ENCODE measurements around the gene COL1A1.

Gene COL1A1

DNA sequence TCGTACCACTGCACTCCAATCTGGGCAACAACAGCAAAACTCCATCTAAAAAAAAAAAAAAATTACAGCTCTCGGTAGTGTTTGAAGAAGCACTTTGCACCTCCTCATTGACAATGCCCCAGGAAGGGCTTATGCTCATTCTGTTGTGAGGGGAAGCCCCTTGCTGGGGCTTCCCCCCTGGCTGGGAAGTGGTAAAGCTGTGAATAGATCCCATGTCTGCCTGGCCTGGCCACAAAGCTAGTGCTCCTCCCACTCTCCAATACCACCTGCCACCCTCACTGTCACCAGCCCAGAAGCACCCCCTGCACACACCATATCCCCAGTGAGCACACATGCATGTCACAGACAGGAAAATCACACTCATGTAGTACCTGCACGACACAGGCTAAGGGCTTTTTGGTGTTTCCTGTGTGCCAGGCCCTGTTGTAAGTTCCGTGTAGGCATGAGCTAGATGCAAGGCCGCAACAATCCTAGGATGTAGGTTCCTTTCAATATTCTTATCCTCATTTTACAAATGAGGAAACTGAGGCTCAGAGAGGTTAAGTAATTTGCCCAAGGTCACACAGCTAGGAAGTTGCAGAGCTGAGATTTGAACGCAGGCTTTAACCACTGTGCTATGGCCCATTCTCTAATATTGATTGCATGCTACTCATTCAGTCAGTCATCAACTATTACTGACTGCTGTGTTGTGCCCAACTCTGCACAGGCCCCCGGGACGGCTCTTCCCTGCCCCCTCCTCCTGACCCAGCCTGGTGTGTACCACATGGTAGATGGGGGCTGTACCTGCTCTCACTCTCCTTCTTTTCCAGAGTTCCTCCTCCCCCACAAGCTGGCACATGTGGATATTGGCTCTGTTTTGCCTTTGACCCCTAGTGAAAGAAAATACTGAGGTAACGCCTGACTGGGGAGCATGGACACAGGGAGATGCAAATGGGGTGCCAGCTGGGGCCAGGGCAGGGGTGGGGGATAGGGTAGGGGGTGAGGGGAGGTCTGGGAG, 11.9 kb upstream of the COL1A1 start:
- no peak for DNase-seq

DNA sequence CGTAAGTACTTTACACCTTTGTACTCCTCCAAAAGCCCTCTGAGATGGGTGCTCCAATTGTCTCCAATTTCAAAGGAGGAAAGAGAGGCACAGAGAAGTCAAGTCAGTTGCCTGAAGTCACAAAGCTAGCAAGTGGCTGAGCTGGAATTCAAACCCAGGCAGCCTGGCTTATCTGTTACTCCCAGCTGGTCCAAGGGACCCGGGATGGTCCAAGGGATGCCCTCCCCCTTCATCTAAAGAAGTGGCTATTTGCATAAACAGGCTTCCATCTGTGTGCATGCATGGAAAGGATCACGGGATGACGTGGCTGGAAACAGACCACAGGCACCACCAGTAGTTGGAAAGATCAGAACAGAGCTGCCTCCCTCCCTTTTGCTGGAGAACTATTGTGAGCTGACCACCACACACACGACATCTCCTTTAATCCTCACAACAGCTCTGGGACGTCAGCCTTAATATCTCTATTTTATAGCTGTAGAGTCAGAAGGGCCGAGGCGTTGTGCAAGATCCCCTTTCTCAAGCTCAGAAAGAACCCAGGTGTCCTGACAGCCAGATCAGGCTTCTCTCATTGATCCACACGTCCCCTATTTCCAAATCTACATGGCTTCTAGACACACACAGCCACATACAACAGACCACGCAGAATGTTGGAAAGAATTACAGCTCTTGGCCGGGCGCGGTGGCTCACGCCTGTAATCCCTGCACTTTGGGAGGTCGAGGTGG, 10.9 kb upstream of the COL1A1 start:
- no peak for DNase-seq

DNA sequence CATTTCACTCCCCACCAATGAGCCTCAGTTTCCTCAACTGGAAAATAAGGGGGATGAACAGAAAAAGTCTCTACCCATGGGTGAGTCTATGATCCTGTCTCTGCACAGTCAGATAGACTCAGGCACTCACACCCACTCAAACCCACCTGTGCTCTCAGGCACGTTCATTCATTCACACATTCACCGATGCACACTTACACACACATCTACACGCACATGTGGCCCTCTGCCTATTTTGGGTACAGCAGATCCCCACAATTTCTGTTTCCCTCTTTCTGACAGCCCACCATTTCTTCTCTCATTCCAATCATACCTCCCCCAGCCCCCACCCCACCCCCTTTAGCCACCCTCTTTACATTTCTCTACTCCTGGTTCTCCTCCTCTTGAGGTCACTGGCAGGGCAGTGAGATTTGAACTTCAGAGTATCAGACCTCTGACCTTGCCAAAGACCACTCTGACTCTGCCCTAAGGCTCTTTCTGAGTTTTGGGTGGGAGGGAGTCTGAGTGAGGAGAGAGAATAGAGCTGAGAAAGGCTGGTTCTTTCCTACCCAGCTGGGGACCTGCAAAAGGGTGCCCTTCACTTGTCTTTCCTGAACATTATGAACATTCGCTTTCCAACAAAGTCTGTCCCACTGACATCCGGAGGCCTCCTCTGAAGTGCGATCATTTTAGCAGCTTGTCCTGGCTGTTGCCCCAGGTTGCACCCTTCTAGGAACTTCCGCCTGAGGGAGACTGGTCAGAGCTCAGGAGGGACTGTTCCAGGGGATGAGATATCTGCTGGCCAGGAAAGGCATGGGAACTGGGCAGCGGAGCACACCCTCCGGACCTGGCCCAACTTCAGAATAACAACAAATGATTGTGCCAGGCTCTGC, 10.1 kb upstream of the COL1A1 start:
- no peak for DNase-seq

DNA sequence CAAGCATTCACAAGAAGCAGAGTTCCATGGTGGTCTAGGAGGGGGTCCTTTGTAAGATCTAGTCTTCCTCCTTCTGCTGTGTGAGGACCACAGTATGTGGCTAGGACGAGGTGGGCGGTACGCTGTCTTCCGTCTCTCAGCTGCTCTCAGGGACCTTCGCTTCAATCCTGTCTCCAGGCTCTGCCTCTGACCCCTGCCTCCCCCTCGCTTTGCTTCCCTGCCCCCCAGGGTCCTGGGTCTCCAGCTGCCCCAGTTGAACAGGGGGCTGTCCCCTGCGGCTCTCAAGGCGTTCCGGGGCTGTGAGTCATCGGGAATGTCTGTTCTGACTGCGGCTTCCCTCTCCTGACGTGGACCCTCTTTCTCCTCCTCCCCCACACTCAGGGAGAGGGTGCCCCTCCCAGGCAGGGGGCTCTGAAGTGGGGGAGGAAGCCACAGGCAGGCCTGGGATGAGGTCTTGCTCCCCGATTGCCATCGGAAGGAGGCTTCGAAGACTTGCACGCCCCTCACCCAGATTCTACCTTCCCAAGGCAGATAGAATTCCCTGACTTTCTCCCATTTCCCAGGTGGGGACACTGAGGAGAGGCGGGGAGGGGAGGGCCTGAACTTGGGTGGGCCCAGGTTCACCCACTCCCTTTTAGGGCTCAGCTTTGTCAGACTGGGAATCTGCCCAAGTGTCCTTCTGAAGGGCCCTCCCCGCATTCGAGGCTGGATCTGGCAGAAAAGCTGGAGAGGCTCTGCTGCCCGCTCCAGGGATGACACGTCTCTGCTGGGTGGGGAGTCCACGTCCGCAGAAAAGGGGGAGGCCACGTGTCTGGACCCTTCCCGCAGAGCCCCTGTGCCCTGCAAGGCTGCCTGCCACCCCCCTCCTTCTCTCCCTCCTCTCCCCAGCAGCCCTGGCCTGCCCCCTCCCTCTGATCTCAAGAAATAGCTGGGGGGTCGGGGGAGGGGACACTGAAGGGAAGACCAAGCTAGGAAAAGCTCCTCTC, 9.1 kb upstream of the COL1A1 start:
- no peak for DNase-seq

DNA sequence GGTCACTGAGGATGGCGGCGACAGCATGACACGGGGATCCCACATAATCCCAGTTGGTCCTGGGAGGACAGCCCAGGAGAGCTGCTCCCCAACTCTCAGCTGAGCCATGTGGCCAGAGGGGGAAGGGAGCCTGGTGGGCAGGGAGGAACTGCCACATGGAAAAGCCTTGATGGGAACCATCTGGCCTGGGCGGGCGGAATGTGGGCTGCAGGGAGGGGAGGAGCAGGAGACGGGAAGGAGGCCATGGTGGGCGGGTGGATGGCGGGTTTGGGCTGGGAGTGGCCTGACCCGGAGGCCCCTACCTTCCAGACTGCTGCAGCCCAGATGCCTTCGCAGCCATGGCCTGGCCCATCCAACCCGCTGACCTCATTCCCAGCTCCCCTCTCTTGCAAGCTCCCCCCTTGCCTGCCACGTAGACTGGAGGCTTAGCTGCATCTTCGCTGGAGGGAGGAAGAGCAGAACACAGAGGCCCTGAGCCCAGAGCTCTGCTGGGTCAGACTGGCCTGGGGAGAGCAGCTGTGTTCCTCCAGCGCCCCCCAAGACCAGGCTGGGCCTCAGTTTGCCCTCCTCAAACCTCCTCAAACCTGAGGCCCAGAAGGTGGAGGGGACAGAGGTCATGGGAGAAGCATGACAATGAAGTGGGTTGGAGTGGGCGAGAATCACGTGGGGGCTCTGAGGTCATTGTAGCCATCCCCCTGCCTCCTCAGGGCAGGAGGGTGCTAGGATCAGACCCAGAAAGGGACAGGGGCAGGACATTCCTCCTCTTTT, 8.2 kb upstream of the COL1A1 start:
- DNase-seq: no peak

DNA sequence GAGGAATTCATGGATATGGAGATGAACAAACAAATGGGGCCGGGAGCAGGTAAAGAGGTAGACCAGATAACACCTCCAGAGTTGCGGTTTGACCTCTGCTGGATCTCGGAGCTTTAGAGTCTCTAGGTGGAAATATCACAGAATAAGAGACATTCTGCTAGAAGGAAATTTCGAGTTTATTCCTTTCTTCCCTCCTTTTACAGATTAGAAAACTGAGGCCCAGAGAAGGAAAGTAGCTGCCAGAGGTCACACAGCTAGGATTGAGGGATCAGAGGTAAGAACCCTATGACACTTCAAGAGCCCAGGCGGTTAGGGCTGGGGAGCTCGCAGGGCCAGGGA, 7.7 kb upstream of the COL1A1 start:
- no peak for DNase-seq

DNA sequence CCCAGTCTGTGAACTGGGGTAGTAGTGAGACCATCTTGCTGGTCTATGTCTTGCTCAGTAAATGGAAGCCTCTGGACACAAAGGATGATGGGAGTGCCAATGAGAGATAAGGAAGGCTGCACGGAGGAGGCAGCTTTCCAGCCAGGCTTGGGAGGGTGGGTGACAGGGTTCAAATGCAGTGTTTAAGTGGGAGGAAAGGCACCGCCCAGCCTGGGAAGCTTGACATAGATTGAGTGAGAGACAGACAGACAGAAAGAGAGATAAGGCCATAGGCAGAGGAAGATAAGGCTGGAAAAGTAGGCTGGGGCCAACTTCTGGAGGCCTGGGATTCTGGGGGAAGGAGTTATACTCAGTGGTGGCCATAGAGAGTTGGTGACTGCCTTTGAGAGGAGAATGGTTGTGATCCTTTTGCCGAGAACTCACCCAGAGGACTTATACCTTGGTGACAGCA, 7.2 kb upstream of the COL1A1 start:
- DNase-seq: no peak

DNA sequence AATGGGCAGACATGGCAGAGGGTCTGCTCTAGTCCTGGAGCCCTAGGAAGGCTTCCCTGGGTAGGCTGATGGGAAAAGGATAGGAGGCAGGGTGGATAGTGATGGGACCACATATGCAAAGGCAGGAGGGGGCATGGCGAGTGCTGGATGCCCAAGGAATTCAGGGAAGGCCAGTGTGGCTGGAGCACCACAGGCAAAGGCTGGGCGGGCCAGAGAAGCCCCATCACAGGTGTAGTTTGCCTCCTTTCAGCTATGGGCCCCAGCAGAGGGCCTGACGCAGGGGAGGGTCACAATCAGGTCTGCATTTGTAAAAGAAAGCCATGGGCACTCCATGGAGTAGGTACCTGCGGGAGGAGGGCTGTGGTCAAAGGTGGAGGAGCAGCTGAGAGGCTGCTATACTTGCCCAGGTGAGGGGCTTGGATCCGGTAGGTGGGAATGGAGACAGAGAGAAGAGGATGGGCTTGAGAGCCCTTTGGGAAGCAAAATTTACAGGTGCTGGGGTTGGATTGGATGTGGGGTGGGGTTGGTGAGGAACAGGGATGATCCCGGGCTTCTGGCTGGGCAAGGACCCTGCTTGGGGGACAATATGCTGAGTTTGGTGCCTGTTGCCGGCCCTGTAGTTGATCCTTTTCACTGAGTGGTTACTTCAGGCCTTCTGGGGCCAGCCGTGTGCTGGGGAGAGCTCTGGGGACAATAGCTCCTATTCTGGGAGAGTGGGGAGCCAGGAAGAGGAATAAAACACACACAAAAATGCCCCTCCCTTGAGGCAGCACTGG, 6.5 kb upstream of the COL1A1 start:
- no peak for DNase-seq

DNA sequence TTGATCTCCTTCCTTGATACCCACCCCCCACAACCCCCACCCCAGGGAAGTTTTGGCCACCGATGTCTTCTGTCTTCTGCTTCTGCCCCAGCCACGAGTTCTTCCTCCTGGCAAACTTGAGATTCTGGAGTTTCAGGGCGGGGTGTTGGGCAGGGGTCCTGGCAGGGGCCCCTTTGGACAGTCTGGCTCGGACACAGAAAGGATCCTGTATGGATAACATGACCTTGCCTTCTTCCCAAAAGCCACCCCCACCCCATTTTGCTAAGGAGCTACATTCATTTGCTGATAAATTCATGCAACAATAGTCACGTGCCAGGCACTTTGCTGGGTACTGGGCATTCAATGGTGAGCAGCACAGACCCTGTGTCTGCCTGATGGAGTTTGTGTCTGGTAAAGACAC, 5.9 kb upstream of the COL1A1 start:
- DNase-seq: no peak

DNA sequence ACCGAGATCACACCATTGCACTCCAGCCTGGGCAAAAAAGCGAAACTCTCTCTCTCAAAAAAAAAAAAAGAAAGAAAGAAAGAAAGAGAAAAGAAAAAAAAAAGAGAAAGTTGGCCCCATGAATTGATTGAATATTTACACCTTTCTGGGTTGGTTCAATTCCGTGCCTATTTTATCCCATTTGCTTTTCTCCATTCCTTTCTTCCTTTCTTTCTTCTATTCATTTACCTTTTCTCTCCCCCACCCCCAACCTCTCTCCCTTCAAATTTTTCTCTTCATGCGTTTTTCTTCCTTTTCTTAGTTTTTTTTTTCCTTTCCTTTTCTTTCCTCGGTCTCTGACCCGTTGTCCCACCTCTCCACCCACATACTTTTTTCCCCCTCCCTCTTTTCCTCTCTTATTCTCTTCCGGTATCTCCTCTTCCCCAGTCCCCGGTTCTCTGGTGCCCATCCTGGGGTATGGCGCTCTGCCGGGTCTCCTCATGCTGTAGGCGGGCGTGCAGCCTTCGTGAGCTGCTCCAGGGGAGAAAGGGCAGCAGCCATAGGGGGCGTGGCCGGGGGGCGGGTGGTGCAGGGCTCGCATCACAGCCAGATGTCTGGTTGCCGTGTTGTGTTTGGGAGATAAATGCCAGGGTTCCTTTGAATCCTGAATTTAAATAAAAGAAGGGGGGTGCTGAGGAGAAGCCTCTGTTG, 5.3 kb upstream of the COL1A1 start:
- DNase-seq: no peak

DNA sequence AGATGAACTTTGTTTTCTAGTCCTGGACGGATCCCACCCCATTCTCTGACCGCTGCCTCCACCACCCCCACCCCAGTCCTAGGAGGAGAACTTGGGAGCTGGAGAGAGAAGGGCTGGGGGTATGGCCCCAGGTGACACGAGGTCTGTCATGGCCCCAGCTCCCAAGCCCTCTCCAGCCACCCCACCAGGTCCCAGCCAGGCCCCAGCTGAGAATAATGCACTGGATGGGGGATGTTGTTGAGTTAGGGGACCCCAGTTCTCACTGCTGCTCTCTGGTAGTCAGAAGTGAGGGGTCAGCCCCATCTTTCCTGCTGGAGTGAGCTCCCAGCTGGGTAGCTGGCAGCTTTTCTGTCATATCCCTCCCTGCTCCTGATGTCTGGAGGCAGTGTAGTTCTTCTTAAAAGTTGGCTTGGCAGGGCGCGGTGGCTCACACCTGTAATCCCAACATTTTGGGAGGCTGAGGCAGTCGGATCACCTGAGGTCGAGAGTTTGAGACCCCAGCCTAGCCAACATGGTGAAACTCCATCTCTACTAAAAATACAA, 4.6 kb upstream of the COL1A1 start:
- no peak for DNase-seq

DNA sequence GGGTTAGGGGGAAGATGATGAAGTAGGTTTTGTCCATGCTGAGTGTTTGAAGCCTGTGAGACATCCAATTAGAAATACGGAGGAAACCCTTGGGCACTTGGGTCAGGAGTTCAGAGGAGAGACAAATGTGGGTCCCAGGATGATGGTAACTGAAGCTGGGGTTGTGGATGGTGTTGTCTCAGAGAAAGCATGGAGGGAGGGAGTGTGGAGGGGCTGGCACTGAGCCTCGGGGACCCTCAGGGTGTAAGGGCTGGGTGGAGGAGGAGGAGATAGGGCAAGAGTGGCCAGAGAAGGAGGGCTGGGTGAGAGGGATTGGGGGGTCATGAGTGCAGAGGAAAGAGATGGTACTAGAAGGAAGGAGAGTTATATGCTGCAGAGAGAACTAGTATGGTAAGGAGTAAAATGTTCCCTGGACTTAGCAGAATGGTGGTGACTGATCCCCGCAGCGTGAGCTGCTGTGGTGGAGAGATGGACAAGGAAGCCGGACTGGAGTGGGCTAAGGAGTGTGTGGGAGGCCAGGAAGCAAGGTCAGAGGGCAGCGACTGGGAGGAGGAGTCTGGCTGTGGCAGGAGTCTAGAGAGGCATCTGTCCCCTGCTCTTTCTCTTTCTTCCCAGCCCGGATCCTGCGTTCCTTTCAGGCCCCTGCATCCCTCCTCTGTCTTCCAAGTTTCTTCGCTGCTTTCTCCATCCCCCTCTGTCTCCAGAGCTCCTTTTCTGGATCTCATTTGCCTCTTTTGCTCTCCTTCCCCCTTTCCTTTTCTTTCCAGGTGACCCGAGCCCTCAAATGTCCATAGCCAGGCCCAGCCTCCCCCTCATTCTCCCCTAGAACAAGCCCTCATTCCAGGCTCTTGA, 3.9 kb upstream of the COL1A1 start:
- no peak for DNase-seq

DNA sequence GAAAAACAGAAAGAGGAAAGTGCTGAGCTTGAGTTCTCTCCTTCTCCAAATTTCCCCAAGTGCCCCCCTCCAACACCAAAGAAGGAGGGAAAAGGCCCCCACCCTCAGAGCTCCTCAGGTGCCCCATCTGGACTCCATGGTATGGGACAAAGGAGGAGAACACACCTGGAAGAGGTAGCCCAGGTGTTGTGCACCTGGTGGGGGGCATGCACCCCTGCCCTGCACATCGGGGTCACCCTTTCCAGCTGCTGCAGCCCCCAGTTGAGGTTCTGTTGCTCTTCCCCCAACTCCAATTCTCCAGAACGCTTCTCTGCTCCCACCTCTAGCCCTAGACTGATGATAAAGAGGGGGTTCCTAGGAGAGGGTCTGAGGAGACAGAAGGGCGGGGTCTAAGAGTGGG, 3.0 kb upstream of the COL1A1 start:
- no peak for DNase-seq

DNA sequence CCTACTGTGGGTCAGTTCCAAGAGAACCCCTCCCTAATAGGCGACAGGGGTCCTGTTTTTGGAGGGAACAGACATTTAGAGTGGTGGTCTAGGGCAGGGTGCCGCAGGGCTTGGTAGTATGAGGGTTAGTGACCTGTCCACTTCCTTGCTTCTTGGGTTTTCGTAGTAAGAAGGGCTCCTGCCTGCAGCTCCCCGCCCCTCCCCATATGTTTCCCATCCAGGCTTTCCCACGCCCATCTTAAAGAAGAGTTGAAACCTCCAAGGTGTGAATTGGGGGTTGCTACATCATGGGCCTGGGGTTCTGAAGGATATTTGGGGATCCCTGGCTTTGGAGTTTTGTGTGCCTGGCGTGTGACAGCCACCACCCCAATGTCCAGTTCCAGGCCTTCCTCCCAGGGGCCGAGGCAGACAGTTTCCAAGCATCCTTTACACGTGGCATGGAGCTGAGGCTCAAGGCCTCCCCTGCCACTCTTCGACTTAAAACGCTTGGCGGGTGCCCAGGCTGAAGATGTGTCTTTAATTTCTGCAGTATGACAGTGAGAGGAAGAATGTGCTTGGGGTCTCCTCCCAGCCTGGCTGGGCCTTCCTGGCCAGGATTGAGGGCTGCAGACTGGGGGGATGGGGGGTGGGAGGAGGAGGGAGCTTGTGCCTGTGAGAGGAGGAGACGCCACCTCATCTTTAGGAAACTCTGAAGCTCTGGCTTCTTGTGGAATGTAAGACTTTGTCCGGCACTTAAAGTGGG, 2.3 kb upstream of the COL1A1 start:
- DNase-seq: no peak

DNA sequence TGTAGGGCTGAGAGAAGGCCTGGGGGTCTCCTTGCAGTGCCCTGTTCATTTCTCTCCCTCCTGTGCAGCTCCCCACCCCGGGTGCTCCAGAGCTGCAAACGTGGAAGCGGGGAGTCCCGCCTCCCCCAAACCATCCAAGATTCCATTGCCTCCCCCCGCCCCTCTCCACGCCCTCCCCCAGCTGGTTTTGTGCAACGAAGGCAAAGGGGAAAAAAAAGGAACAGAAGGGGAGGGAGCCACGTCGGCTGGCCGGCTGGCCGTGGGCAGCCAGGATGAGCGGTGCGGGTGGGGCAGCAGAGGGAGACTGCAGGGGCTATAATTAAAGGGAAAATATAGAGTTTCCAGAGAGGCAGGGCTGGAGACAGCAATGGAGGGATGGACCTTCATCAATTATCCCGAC, 1.7 kb upstream of the COL1A1 start:
- DNase-seq: no peak

DNA sequence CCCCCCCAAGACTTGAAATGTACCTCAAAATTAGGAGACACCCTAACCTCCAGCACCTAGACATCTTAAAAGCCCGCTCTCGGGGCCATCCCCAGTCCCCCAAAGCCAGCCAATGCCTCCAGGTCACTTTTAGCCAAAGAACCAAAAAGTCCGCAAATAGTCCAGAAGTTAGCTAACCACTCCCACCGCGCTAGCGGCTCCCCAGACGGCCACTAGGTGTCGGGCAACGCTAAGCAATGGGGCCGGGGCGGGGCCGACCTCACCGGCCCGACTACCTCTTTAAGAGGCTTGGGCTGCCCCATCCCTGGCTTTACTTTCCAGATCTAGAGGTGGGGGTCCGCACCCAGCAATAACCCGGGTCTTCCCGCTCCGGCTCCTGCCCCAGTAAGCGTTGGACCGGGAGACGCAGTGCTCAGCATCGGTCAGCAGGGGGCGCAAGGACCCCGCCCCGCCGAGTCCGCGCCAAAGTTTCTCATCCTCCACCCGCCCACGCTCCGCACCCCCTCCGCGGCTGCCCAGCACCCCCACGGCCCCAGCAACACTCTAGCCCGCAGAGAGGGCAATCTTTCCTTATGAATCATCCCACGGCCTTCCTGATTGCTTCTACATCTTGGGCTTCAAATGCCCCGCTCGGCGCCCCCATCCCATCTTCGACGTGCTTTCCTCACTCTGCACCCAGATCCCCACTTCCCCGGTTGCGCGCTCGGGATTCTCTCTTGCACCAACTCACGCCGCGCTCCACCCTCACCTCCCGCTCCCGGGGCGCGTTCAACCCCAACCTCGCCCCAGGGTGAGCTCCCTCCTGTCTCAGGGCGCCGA, 765 bp downstream of the COL1A1 start:
- peak; percentile 88 for DNase-seq

Data from suppressor macrophage treated with lipopolysaccharide for 4 hours (primary cell).